Measurements from ENCODE around the gene MEIOSIN.

DNA sequence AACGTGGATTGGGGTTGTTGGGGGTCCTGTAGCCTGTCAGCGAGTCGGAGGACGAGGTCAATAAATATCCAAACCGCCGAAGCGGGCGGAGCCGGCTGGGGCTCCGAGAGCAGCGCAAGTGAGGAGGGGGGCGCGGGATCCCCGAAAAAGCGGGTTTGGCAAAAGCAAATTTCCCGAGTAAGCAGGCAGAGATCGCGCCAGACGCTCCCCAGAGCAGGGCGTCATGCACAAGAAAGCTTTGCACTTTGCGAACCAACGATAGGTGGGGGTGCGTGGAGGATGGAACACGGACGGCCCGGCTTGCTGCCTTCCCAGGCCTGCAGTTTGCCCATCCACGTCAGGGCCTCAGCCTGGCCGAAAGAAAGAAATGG, 36.6 kb downstream of the MEIOSIN start:
- TF ChIP-seq, protein P1, sequence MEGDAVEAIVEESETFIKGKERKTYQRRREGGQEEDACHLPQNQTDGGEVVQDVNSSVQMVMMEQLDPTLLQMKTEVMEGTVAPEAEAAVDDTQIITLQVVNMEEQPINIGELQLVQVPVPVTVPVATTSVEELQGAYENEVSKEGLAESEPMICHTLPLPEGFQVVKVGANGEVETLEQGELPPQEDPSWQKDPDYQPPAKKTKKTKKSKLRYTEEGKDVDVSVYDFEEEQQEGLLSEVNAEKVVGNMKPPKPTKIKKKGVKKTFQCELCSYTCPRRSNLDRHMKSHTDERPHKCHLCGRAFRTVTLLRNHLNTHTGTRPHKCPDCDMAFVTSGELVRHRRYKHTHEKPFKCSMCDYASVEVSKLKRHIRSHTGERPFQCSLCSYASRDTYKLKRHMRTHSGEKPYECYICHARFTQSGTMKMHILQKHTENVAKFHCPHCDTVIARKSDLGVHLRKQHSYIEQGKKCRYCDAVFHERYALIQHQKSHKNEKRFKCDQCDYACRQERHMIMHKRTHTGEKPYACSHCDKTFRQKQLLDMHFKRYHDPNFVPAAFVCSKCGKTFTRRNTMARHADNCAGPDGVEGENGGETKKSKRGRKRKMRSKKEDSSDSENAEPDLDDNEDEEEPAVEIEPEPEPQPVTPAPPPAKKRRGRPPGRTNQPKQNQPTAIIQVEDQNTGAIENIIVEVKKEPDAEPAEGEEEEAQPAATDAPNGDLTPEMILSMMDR (IDR thresholded peaks at IDR 0.05; ENCODE audit: borderline replicate concordance, extremely low read depth, low read length, poor library complexity, severe bottlenecking), result no peak
- no peak for TF ChIP-seq EZH2 (IDR thresholded peaks at IDR 0.05; ENCODE audit: borderline replicate concordance, low read depth, low read length, severe bottlenecking)
